Loucy (cell line): ENCODE measurements around the gene SLC12A2.

Experiments used
- H2AFZ ChIP-seq: fragments of 200-600 bp; sonication (generic); 2 replicates; pipeline ENCODE4 v1.6.0; 2016; ENCODE audit warnings: antibody characterized with exemption, mild to moderate bottlenecking, low read length, moderate library complexity
- H3F3A ChIP-seq: fragments of 200-600 bp; 2 replicates; pipeline ENCODE4 v1.6.0; 2016; ENCODE audit warnings: antibody characterized with exemption, low read depth, mild to moderate bottlenecking
- H3K27me3 ChIP-seq: fragments of 200-600 bp; sonication (generic); 2 replicates; pipeline ENCODE4 v1.6.1; 2014; ENCODE audit warnings: low read length, mild to moderate bottlenecking; ENCODE audit not compliant: insufficient read depth, poor library complexity, severe bottlenecking
- H3K36me3 ChIP-seq: fragments of 200-600 bp; sonication (generic); 2 replicates; pipeline ENCODE4 v1.6.1; 2016; ENCODE audit warnings: low read length; ENCODE audit not compliant: insufficient read depth
- H3K4me1 ChIP-seq: fragments of 200-600 bp; sonication (generic); 2 replicates; pipeline ENCODE4 v1.5.1; 2014; ENCODE audit warnings: low read length, mild to moderate bottlenecking; ENCODE audit not compliant: insufficient read depth, poor library complexity, severe bottlenecking
- H3K4me2 ChIP-seq: fragments of 200-600 bp; sonication (generic); 2 replicates; pipeline ENCODE4 v1.6.0; 2014; ENCODE audit warnings: antibody characterized with exemption, low read length, low read depth, mild to moderate bottlenecking; ENCODE audit not compliant: poor library complexity, severe bottlenecking
- H3K4me3 ChIP-seq: fragments of 200-600 bp; sonication (generic); 2 replicates; pipeline ENCODE4 v1.5.1; 2014; ENCODE audit warnings: low read length, mild to moderate bottlenecking, mixed read lengths; ENCODE audit not compliant: poor library complexity, severe bottlenecking
- H3K79me2 ChIP-seq: fragments of 200-600 bp; sonication (generic); 2 replicates; pipeline ENCODE4 v1.6.1; 2014; ENCODE audit warnings: low read length; ENCODE audit not compliant: insufficient read depth
- H3K9ac ChIP-seq: fragments of 200-600 bp; sonication (generic); 2 replicates; pipeline ENCODE4 v1.6.0; 2014; ENCODE audit warnings: mild to moderate bottlenecking, low read depth, low read length, moderate library complexity; ENCODE audit not compliant: poor library complexity, severe bottlenecking
- H3K9me2 ChIP-seq: fragments of 200-600 bp; sonication (generic); replicated peaks from 2 replicates; pipeline ENCODE4 v1.6.1; 2016; ENCODE audit warnings: low read depth, low read length, mixed read lengths
- H3K9me3 ChIP-seq: fragments of 200-600 bp; sonication (generic); 2 replicates; pipeline ENCODE4 v1.6.1; 2014; ENCODE audit warnings: mild to moderate bottlenecking, antibody characterized with exemption, low read length, low read depth; ENCODE audit not compliant: insufficient read depth
- H4K20me1 ChIP-seq: fragments of 200-600 bp; sonication (generic); 2 replicates; pipeline ENCODE4 v1.6.0; 2014; ENCODE audit warnings: antibody characterized with exemption, low read length, mild to moderate bottlenecking; ENCODE audit not compliant: insufficient read depth, poor library complexity, severe bottlenecking
- CTCF ChIP-seq: fragments of 200-600 bp; sonication (generic); conservative IDR thresholded peaks from 2 replicates; pipeline ENCODE4 v1.5.1; 2014; ENCODE audit warnings: mild to moderate bottlenecking, antibody characterized with exemption, low read length
- EZH2phosphoT487 ChIP-seq: fragments of 200-600 bp; IDR thresholded peaks from 2 replicates; pipeline ENCODE4 v1.6.1; 2018; ENCODE audit warnings: antibody characterized with exemption, mild to moderate bottlenecking, moderate library complexity, borderline replicate concordance

Gene SLC12A2

DNA sequence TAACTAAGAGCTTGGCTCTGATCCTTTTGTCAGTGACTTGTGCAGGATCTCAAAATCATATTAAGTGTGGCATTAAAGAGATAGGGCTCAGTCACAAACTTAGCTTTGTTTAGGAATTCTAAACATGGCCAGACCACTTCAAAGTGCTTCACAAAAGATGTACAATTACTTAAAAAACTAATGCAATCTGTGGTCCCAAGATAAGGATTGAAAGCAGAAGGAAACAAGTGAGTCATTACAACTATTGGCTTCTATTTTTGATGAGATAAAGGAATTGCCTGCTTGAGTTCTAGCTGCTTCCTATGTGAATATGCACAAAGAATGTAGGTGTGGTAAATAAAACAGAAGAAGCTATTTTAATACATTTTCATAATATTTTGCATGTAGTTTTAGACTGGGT, 44.9 kb upstream of the SLC12A2 start:
- Histone ChIP-seq H2AFZ (no peak overlapping the region), H3K9me3 (no peaks in the 10 kb centered on the region), H3K9ac (no peak overlapping the region), H3K4me3 (no peak overlapping the region), H3K79me2 (no peaks in the 10 kb centered on the region), H3K4me1 (no peaks in the 10 kb centered on the region), H3K36me3 (no peaks in the 10 kb centered on the region), H3K4me2 (no peak overlapping the region), H4K20me1 (no peaks in the 10 kb centered on the region), H3F3A (no peaks in the 10 kb centered on the region), H3K9me2 (no peaks in the 10 kb centered on the region), H3K27me3 (no peaks in the 10 kb centered on the region)
- no peak for TF ChIP-seq CTCF

GRCh38 chr5:128040927-128041326, 42.6 kb upstream of the SLC12A2 start:
- Histone ChIP-seq H3K9me3 (no peaks in the 10 kb centered on the region), H3F3A (no peaks in the 10 kb centered on the region), H3K4me3 (no peak overlapping the region), H3K27me3 (no peaks in the 10 kb centered on the region), H2AFZ (no peak overlapping the region), H3K36me3 (no peaks in the 10 kb centered on the region), H3K9me2 (no peaks in the 10 kb centered on the region), H3K79me2 (no peaks in the 10 kb centered on the region), H3K4me1 (no peaks in the 10 kb centered on the region), H3K4me2 (no peak overlapping the region), H4K20me1 (no peaks in the 10 kb centered on the region), H3K9ac (no peak overlapping the region)
- TF ChIP-seq EZH2phosphoT487 (no peak), CTCF (no peak)

DNA sequence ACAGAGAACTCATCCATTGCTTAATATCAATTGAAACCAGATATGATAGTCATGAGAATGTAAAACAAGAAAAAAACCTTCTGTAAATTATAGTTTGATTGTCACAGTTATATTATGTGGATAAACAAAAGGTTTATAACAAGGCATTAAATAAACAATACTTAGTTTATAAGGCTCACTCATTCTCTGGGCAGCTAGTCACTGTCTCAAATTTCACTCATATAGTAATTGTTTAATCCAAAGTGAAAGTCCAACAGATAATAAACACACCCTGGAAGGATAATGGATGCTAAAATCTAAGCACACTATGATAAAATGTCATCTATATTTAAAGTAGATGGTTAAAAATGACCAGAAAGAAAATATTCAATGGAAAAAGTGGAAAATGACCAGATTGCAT, 30.8 kb upstream of the SLC12A2 start:
- TF ChIP-seq CTCF (no peak), EZH2phosphoT487 (no peak)

More for the DNA sequence above, 30.8 kb upstream of the SLC12A2 start:
- Histone ChIP-seq H2AFZ (no peak overlapping the region), H3K9ac (no peak overlapping the region), H3K79me2 (no peaks in the 10 kb centered on the region), H3K4me3 (no peak overlapping the region), H3K4me2 (no peak overlapping the region), H4K20me1 (no peaks in the 10 kb centered on the region), H3F3A (no peaks in the 10 kb centered on the region), H3K36me3 (no peaks in the 10 kb centered on the region), H3K9me2 (no peaks in the 10 kb centered on the region), H3K27me3 (no peaks in the 10 kb centered on the region), H3K4me1 (no peaks in the 10 kb centered on the region), H3K9me3 (no peaks in the 10 kb centered on the region)
